Mucosa of descending colon (tissue), 3 donors: ENCODE measurements around the gene PIP5K1C. TPM values are rescaled to one million over a fixed set of nuclear protein-coding genes. Genes with fewer than 3 reads are reported as not detected.

Source experiments
- ATAC-seq: fragments of 200-7000 bp; cut with Tn5 transposase; one replicate; pipeline ENCODE4 v1.9.1; 2020; ENCODE audit warnings: mild to moderate bottlenecking, moderate library complexity
- DNase-seq, 3 donors: peaks; one replicate each; pipeline ENCODE4 v3.0.0-alpha.2; 2020
- H3K36me3 ChIP-seq: fragments of 200-600 bp; one replicate; pipeline ENCODE4 v1.8.0; 2021; ENCODE audit warnings: low read depth, mild to moderate bottlenecking
- H3K4me1 ChIP-seq: fragments of 200-600 bp; one replicate; pipeline ENCODE4 v1.8.0; 2021; ENCODE audit warnings: low read depth, mild to moderate bottlenecking
- H3K4me3 ChIP-seq: fragments of 200-600 bp; one replicate; pipeline ENCODE4 v1.8.0; 2021; ENCODE audit warnings: mild to moderate bottlenecking
- H3K9me3 ChIP-seq: fragments of 200-600 bp; one replicate; pipeline ENCODE4 v1.8.0; 2021; ENCODE audit warnings: mild to moderate bottlenecking
- CTCF ChIP-seq: fragments of 200-600 bp; IDR thresholded peaks from one replicate; pipeline ENCODE4 v1.8.0; 2022; ENCODE audit warnings: antibody characterized with exemption, mild to moderate bottlenecking
- intact Hi-C, 2 donors: fragments of 100-400 bp; cut with DNase I in 1 of 2; cut with micrococcal nuclease in 1 of 2; formaldehyde crosslinking; loops; one replicate each; pipeline versions ENCODE4 v1.11.0 to v1.11.1; 2022; cut with DNase I, micrococcal nuclease
- total RNA-seq, 3 donors: library from RNA; stranded (reverse); fragmentation: NEBNext Ultra II Directional in 2 of 3; extraction: Animal tissue kit (Norgen Biotek cat#: 25700) in 2 of 3; gene quantifications; one replicate each; pipeline versions ENCODE4 v1.2.1 to v1.2.4, GENCODE V29; 2021 to 2023
- donor health status: DM: no; HTN: no; CAD: no; lungs with moderate emphysema.
- donor health status: DM: no; HTN: no; CAD: no.
- donor health status: DM: no; HTN: yes; CAD: no.

Gene PIP5K1C
- total RNA-seq, 3 donors from 2014 or later = 23.1 to 95.2 (median 23.2) TPM

- DNase-seq = no peak
- TF ChIP-seq CTCF = no peak
- no peaks in the 10 kb centered on the region for H3K4me1 ChIP-seq
- no peak for ATAC-seq
- H3K36me3 ChIP-seq = no peaks in the 10 kb centered on the region
- intact Hi-C loops = no loop called here
- H3K9me3 ChIP-seq = no peaks in the 10 kb centered on the region
- no peak overlapping the region for H3K4me3 ChIP-seq
Observed at GRCh38 chr19:3642296-3642695, 58.0 kb downstream of the PIP5K1C start.

GRCh38 chr19:3641515-3642269 lies 58.6 kb downstream of the PIP5K1C start:
- intact Hi-C loops = no loop called here
- TF ChIP-seq CTCF = no peak
- no peaks in the 10 kb centered on the region for H3K36me3 ChIP-seq
- DNase-seq (no peak), ATAC-seq (no peak)
- no peak overlapping the region for H3K4me3 ChIP-seq
- H3K9me3 ChIP-seq = no peaks in the 10 kb centered on the region
- no peaks in the 10 kb centered on the region for H3K4me1 ChIP-seq

GRCh38 chr19:3639479-3639878 lies 60.8 kb downstream of the PIP5K1C start:
- ATAC-seq (no peak), DNase-seq (no peak)
- no peak for TF ChIP-seq CTCF
- H3K36me3 ChIP-seq = no peaks in the 10 kb centered on the region
- intact Hi-C loops = no loop called here
- H3K9me3 ChIP-seq = no peaks in the 10 kb centered on the region
- no peak overlapping the region for H3K4me3 ChIP-seq
- no peaks in the 10 kb centered on the region for H3K4me1 ChIP-seq

GRCh38 chr19:3638208-3639193 lies 61.8 kb downstream of the PIP5K1C start:
- no peak for ATAC-seq
- Histone ChIP-seq H3K4me3 (no peak overlapping the region), H3K9me3 (no peaks in the 10 kb centered on the region), H3K36me3 (no peaks in the 10 kb centered on the region), H3K4me1 (no peaks in the 10 kb centered on the region)
- intact Hi-C loops = no loop called here
- peak in 1 of 3 donors; percentile 40 for DNase-seq
- TF ChIP-seq CTCF = no peak

- no peak for TF ChIP-seq CTCF
- Histone ChIP-seq H3K4me3 (no peak overlapping the region), H3K4me1 (no peaks in the 10 kb centered on the region), H3K9me3 (no peaks in the 10 kb centered on the region), H3K36me3 (no peaks in the 10 kb centered on the region)
- DNase-seq = peak in 1 of 3 donors; percentile 40
- no peak for ATAC-seq
- intact Hi-C loops = no loop called here
Observed at GRCh38 chr19:3637621-3638020, 62.6 kb downstream of the PIP5K1C start.
